K562 (cell line): ENCODE measurements around the gene AQP6. TPM values are rescaled to one million over a fixed set of nuclear protein-coding genes. Genes with fewer than 3 reads are reported as not detected.

Source experiments
- AFF1 ChIP-seq, 2 experiments: fragments of 450-650 bp; IDR thresholded peaks; 2 replicates each; pipeline ENCODE4 v1.6.1; 2018; ENCODE audit warnings: mild to moderate bottlenecking in 2 of 2, low read depth in 1 of 2; ENCODE audit not compliant: partially characterized antibody in 2 of 2
- HNRNPL ChIP-seq: fragments of 200-400 bp; formaldehyde crosslinking; IDR thresholded peaks from 2 replicates; pipeline ENCODE4 v1.6.1; 2017; ENCODE audit warnings: low read depth, mild to moderate bottlenecking, low read length
- HSF4 ChIP-seq: fragments of 250-450 bp; sonication (Bioruptor Pico); IDR thresholded peaks from 2 replicates; pipeline ENCODE4 v2.1.2; 2022; ENCODE audit warnings: mild to moderate bottlenecking, moderate library complexity, borderline replicate concordance
- NFRKB ChIP-seq: fragments of 450-650 bp; IDR thresholded peaks from 2 replicates; pipeline ENCODE4 v1.6.1; 2016; ENCODE audit warnings: low read depth
- polyA plus RNA-seq, 8 experiments: library from polyadenylated mRNA; depleted of rRNA in 4 of 8; stranded (reverse) in 5 of 8; unstranded in 3 of 8; fragments of >200 nt; fragmentation: Nextera tagmentation in 2 of 8; fragmentation: Illumina TruSeq in 1 of 8; extraction: Ambion mirVana in 2 of 8; extraction: Trizol in 1 of 8; gene quantifications; 2 replicates each; pipeline versions ENCODE4 v1.2.1 to v1.2.3, GENCODE V29; 2011 to 2014; ENCODE audit warnings: inconsistent platforms in 1 of 8, missing spikeins in 1 of 8
- total RNA-seq, 7 experiments: library from RNA; depleted of rRNA in 6 of 7; stranded (reverse); fragments of >200 nt in 6 of 7; fragmentation: Illumina TruSeq in 2 of 7; extraction: Trizol in 2 of 7; gene quantifications; 2 replicates each; pipeline versions ENCODE4 v1.2.1 to v1.2.3, GENCODE V29; 2011 to 2021; ENCODE audit warnings: low replicate concordance in 1 of 7
- TF ChIP-seq, protein P1 (sequence below): sonication (generic); formaldehyde crosslinking; IDR thresholded peaks from 2 replicates; pipeline ENCODE4 v1.8.0; 2022; ENCODE audit warnings: mild to moderate bottlenecking, missing genetic modification reagents
- TF ChIP-seq, protein P2 (sequence below): fragments of 250-450 bp; sonication (Bioruptor Pico); IDR thresholded peaks from 2 replicates; pipeline ENCODE4 v1.8.0; 2021; ENCODE audit warnings: mild to moderate bottlenecking, moderate library complexity

AQP6 gene
- total and polyA plus RNA-seq, 9 of the 15 experiments (the other 6 are each of a cell fraction or from before 2014, with no cell fraction given) = 0.05 to 0.12 TPM; not detected in 7

GRCh38 chr12:49963976-49964815 lies 8.6 kb upstream of the AQP6 start (continued):
- TF ChIP-seq, protein P1, sequence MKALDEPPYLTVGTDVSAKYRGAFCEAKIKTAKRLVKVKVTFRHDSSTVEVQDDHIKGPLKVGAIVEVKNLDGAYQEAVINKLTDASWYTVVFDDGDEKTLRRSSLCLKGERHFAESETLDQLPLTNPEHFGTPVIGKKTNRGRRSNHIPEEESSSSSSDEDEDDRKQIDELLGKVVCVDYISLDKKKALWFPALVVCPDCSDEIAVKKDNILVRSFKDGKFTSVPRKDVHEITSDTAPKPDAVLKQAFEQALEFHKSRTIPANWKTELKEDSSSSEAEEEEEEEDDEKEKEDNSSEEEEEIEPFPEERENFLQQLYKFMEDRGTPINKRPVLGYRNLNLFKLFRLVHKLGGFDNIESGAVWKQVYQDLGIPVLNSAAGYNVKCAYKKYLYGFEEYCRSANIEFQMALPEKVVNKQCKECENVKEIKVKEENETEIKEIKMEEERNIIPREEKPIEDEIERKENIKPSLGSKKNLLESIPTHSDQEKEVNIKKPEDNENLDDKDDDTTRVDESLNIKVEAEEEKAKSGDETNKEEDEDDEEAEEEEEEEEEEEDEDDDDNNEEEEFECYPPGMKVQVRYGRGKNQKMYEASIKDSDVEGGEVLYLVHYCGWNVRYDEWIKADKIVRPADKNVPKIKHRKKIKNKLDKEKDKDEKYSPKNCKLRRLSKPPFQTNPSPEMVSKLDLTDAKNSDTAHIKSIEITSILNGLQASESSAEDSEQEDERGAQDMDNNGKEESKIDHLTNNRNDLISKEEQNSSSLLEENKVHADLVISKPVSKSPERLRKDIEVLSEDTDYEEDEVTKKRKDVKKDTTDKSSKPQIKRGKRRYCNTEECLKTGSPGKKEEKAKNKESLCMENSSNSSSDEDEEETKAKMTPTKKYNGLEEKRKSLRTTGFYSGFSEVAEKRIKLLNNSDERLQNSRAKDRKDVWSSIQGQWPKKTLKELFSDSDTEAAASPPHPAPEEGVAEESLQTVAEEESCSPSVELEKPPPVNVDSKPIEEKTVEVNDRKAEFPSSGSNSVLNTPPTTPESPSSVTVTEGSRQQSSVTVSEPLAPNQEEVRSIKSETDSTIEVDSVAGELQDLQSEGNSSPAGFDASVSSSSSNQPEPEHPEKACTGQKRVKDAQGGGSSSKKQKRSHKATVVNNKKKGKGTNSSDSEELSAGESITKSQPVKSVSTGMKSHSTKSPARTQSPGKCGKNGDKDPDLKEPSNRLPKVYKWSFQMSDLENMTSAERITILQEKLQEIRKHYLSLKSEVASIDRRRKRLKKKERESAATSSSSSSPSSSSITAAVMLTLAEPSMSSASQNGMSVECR (CRISPR knock-in tag) = no peak
- no peak for TF ChIP-seq HSF4
- TF ChIP-seq, protein P2, sequence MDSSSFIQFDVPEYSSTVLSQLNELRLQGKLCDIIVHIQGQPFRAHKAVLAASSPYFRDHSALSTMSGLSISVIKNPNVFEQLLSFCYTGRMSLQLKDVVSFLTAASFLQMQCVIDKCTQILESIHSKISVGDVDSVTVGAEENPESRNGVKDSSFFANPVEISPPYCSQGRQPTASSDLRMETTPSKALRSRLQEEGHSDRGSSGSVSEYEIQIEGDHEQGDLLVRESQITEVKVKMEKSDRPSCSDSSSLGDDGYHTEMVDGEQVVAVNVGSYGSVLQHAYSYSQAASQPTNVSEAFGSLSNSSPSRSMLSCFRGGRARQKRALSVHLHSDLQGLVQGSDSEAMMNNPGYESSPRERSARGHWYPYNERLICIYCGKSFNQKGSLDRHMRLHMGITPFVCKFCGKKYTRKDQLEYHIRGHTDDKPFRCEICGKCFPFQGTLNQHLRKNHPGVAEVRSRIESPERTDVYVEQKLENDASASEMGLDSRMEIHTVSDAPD (CRISPR knock-in tag) = no peak
- no peak for TF ChIP-seq NFRKB
- TF ChIP-seq HNRNPL = no peak
- TF ChIP-seq AFF1 (IDR thresholded peaks at IDR 0.05; ENCODE audit: low read depth in 1 of 2, partially characterized antibody in 2 of 2) = no peak
- TF ChIP-seq, all 486 proteins: peak for 0
